HG02938 (cell line): ENCODE results near the gene HOMER3.
"Not testable (repeated sequence)": the region's sequence is repeated elsewhere in the genome, so short reads cannot be mapped to it uniquely, and the experiment has no call there.

ENCODE experiments used
- ATAC-seq: cut with Tn5 transposase; IDR thresholded peaks from one replicate; pipeline ENCODE4 v1.9.1; 2021; ENCODE audit warnings: mild to moderate bottlenecking, moderate library complexity; ENCODE audit not compliant: unreplicated experiment

Gene HOMER3

DNA sequence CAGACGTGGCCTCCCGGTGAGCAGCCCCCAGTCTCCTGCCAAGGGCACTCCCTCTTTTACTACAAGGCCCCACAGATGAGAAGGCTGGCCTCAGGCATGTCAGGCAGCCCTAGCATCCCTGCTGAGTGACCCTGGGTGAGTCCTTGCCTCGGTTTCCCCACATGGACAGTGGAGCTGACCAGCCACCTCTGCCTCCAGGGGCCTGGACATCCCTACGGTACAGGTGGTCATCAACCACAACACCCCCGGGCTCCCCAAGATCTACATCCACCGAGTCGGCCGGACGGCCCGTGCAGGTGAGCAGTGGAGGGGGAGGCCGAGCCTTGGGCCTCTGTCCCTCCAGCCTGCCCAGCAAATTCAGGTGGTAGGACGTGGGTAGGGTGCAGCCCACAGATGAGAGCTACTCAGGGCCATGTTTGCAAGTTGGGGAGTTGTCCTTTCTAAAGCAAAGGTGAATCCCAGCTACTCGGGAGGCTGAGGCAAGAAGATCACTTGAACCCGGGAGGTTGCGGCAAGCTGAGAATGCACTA is 16.3 kb downstream of the HOMER3 start:
- no peak for ATAC-seq

DNA sequence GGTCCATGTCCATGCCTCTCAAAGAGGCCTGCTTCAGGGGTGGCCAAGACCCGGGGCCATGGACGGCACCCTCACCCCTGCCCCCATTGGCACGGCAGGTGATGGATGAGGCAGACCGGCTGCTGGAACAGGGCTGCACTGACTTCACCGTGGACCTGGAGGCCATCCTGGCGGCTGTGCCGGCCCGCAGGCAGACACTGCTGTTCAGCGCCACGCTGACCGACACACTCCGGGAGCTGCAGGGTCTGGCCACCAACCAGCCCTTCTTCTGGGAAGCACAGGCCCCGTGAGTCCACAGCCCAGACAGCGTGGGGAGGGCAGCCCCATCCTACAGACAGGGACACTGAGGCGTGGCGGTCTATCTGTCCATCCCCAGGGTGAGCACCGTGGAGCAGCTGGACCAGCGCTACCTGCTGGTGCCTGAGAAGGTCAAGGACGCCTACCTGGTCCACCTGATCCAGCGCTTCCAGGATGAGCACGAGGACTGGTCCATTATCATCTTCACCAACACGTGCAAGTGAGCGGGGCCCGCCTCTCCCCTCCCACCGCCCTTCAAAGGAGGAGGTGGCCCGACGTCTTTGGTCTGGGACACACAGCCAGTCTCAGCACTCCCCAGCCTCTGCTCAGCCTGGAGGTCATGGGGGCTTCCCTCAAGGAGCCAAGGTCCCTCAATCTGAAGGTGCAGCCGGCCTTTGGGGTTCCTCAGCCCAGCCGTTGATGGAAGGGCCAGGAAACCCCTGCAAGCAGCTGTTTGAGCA is 18.6 kb downstream of the HOMER3 start:
- ATAC-seq: no peak

GRCh38 chr19:18921593-18921992 is 19.4 kb downstream of the HOMER3 start:
- no peak for ATAC-seq

DNA sequence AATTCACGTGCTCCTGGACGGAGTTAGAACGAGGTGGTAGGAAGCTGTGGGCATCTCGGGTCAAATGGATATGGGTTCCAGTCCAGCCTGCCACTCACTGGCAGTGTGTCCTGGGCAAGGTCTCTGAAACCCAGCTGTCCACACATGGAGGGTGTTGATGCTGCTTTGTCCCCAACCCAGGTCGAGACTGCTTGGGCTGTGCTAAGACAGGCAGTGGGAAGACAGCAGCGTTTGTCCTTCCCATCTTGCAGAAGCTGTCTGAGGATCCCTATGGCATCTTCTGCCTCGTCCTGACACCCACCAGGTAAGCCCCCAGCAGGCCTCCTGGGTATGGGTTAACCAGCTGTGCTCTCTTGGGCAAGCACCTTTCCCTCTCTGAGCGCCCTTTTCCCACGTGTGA is 20.6 kb downstream of the HOMER3 start:
- ATAC-seq: no peak

DNA sequence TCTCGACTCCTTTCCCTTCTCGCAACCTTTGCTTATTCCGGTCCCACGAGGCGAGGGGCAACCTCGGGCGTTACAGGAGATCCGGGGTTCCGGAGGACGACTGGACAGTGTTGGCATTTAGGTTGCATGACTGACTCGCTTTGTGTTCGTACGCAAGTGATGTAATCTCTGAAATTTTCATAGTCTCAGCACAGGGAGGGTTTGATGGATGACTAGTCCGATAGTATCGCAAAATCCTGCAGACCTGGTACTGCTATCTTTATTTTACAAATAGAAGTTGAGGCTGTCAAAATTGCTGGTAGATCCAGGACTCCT is 21.2 kb downstream of the HOMER3 start:
- no peak for ATAC-seq

DNA sequence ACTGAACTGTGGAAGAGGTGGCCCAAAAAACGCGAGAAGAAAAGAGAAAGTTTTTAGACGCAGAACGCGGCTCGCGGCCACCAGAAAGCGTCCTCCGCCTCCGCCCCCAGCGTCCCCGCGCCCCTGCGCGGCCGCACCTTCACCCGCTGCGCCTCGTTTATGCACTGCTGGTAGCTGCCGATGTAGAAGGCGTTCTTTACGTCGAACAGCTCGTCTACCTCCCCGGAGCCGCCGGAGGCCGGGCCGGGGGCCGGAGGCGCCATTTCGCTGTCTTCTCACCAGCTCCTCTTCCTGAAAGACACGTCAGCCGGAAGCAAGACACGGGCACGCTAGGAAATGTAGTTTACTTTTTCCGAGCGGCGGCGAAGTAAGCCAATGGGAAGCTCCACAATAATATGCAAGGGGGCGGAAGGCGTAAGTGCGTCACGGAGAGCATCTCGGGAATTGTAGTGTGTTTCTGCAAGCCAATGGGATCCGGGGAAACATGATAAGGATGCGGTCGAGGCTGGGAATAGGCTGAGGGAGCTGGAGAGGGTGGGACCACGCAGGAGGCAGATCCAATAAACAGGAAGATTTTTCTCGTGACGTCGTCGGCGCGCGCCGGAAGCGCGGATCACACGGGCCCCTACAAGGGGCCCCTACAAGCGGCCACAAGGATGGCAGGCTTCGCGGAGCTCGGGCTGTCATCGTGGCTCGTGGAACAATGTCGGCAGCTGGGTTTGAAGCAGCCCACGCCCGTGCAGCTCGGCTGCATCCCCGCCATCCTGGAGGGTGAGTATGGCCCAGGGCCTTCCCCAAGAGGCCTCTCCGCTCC is 21.7 kb downstream of the HOMER3 start, which contains the start of the genes COPE and DDX49:
COPE (minus strand) TSS at position 302 of the 814 bp plus-strand sequence; CDS start at position 263, 39 bp downstream.
DDX49 (plus strand) TSS at position 630 of the 814 bp plus-strand sequence; CDS start at position 657, 27 bp downstream.
- ATAC-seq: peak; percentile 89

GRCh38 chr19:18917593-18917992 is 23.4 kb downstream of the HOMER3 start:
- ATAC-seq: not testable (repeated sequence)

- no peak for ATAC-seq
These were observed 25.4 kb downstream of the HOMER3 start for GRCh38 chr19:18915639-18916038.

DNA sequence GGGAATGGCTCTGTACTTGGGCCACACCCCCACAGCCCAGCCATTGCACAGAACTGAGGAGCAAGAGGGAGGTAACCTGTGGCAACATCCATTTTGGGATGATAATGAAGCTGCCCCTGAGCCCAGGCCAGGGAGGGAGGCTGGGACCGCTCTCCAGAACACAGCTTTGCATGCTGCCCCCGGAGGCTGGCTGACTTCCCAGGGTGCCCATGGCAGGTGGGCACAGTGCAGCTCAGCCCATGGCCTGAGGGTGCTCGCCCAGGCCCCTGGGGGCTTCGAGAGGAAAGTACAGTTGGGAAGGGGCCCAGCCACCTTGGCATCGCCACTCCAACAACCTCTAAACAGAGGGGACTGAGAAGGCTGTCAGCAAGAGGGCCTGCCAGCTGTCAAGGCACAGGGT is 27.6 kb downstream of the HOMER3 start:
- ATAC-seq: no peak

GRCh38 chr19:18912933-18913332 is 28.1 kb downstream of the HOMER3 start:
- ATAC-seq: no peak

DNA sequence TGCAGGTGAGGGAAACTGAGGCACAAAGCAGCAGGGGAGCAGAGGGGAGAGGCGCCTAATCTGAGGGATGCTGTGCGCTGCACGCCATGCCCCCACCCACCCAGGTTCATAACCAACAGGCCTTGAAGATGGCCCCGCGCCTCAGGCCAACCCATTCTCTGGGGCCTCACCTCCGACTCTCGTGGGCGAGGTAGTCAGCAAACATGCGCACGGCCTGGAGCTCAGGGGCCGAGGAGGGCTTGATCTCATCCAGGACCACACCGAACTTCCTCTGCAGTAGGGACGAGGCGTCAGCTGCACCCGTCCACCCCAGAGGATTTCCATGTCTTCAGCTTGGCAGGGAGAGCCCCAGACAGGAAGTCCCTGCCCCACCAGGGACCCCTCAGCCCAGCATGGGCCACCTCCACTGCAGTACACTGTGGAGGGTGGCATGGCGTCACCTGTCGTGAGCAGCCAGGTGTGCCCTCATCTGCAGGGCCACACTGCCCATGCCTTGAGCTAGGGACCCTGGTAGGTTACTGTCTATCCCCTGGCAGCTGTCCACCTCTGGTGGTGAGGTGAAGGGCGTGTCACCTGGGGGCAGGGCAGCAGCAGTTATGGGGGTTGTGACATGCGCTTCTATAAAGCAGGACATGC is 30.1 kb downstream of the HOMER3 start:
- ATAC-seq: no peak

DNA sequence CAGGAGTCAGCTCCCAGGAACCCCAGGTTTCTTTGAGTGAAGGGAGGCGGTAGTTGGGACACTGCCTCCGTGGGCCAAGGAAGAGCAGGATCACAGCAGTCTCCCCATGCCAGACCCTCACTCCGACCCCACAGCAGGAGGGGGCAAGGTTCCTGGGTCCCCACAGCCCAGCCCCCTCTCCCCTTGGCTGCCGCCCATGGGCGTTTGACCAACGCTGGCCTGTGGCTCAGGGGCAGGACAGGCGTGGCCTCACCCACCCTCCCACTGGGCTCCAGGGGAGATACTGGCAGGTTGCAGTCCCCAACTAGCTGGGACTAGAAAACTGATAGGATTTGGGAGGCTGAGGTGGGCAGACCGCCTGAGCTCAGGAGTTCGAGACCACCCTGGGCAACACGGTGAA is 31.0 kb downstream of the HOMER3 start:
- no peak for ATAC-seq

GRCh38 chr19:18908917-18909619 is 31.9 kb downstream of the HOMER3 start:
- no peak for ATAC-seq

GRCh38 chr19:18906605-18907519 is 34.2 kb downstream of the HOMER3 start:
- no peak for ATAC-seq

DNA sequence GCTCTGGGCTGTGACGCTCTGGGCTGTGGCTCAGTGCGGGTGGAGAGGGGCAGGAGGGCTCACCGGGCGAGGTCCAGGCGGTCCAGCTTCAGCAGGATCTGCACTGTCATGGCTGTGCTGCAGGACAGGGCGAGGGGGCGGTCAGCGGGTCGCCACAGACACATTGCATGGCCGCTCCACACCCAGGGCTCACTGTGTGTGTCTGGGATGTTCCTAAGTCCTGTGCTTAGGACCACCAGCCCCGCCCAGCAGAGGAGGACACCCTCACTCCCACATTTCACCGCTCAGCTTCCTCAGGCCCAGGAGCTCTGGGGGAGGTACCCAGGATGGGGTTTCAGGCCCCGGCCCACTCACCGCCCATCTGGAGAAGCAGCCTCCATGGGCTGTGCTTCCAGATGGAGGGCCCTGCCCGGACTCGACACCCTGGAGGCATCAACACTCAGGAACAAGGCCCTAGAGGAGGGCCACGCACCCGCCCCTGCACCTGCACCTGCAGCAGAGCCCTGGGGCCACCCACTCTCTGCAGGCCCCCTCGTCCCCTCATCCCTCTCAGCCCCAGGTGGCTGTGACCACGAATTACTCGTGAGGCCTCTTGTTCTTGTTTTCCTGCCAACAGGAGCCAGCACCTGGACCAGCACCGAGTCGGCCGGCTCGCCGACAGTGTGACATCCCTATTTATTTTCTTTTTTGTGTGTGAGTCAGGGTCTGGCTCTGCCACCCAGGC is 35.3 kb downstream of the HOMER3 start:
- ATAC-seq: no peak

DNA sequence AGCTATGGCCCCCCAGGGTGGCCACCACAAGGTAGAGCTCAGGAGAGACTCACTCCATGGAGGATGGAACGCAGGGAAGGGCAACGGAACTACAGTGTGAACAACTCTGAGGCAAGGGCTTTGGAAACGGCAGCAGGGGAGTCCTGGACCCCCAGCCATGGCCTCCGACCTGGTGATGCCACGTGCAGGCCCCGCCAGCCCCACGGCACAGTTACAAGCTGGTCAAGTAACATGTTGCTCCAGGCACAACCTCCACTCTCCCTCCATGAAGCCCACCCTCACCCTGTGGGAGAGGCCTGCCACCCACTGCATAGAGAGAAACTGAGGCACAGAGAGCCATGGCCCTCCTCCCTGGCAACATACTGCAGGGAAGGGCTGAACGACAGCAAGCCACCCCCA is 36.0 kb downstream of the HOMER3 start:
- ATAC-seq: no peak

DNA sequence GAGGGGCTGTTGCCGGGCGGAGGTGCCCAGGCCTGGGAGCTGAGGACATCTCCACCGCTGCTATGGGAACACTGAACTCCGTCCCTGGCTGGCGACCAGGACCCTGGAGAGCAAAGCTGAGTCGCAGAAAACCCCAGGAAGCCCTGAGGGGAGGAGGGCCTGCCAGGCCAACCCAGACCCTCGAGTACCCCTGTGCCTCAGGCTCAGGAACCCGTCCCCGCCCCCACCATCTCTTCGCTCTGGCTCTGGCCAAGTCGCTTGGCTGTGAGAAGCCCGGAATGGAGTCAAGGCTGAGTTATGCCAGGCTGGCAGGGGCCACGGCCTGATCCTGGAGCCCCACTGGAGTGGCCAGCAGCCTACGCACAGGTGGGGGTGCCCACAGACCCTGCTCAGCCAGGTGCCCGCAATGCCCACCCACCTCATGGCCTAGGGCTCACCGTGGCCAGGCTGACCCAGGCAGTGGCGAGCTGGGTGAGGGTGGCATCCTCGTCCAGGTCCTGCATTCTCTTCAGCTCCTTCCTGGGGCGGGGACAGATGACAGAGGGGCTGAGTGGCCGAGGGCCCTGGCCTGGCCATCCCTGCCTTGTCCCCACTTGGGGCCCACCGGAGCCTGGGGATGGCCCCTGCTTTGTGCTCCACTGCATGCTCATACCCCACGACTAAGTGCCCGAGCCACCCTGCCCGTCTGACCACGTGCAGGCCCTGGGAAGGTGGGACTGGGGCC is 36.5 kb downstream of the HOMER3 start:
- no peak for ATAC-seq
